NCI-H446 treated with DMSO at 0.1 percent for 48 hours (cell line): ENCODE data around the gene DCAF11.
A peak's percentile ranks its signal among the peaks of the same experiment; 100 is the strongest.

Experiments used
- DNase-seq: peaks from one replicate; lab custom pipeline; 2025; lab: John Stamatoyannopoulos, UW

The DCAF11 gene

GRCh38 chr14:24160850-24161804 is 46.5 kb downstream of the DCAF11 start, which contains the start of gene IRF9:
TSS of gene IRF9 (plus strand) at chr14:24161265. CDS start at chr14:24162145, 880 bp downstream.
- peak; percentile 79 for DNase-seq

- DNase-seq: no peak
These were observed 47.5 kb downstream of the DCAF11 start for GRCh38 chr14:24162093-24162492.

DNA sequence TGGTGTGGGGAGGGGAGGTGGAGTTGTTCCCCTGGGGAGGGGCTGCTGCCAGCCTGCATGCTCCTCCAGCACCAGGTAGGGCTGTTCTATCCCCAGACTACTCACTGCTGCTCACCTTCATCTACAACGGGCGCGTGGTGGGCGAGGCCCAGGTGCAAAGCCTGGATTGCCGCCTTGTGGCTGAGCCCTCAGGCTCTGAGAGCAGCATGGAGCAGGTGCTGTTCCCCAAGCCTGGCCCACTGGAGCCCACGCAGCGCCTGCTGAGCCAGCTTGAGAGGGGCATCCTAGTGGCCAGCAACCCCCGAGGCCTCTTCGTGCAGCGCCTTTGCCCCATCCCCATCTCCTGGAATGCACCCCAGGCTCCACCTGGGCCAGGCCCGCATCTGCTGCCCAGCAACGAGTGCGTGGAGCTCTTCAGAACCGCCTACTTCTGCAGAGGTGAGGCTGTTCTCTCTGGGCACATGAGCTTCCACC is 50.0 kb downstream of the DCAF11 start:
- no peak for DNase-seq

- DNase-seq: no peak
These were observed 51.2 kb downstream of the DCAF11 start for GRCh38 chr14:24165785-24166184.

- DNase-seq: no peak
These were observed 53.0 kb downstream of the DCAF11 start for GRCh38 chr14:24167469-24168114.

DNA sequence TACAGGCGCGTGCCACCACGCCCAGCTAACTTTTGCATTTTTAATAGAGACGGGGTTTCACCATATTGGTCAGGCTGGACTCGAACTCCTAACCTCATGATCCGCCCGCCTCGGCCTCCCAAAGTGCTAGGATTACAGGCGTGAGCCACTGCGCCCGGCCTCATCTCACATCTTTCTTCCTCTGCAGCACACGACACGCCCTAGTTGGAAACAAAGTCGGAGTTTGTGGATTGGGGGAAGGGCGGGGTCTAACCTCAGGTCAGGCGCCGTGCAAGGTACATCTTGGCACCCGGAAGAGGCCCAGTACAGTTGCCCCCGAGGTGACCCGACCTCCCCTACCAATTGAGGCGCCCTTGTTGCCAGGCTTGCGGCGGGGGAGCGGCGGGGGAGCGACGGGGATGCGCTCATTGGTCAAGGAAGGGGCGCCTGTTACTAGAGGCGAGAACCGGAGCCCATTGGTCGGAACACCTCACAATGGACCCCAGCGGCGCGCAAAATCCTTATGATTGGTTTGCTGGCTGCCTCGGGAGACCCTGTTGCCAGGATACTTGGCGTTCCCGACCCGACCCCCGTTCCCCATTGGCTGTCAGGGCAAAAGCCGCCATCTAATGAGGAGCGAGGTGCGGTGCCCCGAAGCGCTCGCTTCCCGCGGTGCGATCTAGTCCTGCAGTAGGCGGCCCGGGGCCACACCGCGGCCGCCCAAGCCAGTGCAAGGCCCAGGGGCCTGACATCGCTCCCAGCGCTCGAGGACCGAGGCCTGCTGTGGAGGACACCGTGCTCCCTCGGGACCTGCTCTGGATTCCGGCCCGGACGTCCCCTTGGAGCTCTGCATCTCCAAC is 57.1 kb downstream of the DCAF11 start, which contains the start of gene REC8:
TSS of gene REC8 (plus strand) at position 659 of the 839 bp plus-strand sequence. CDS start 473 bp downstream, outside the sequence.
- peak; percentile 6 for DNase-seq

DNA sequence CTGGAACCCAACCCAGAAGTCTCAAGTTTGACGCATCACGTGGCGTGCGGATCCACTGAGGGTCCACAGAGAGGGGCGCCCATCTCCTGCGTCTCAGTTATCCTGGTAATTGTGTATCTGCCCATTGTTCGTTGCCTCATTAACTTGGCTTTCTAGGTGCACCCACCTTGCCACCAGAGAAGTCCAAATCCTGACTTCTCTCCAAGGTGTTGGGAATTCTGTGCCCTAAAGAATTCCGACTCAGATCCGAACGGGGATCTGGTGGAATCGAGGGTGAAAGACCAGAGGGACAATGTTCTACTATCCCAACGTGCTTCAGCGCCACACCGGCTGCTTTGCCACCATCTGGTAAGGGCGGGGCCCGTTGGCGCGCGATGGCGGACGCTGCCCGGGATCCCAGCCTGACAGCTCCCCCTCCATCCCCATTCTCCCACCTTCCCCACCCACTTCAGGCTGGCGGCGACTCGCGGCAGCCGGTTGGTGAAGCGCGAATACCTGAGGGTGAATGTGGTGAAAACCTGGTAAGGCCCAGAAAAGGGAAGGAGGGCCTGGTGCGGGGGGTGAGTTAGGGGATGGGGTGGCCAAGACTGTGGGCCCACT is 57.8 kb downstream of the DCAF11 start:
- DNase-seq: no peak

- DNase-seq: no peak
These were observed 58.3 kb downstream of the DCAF11 start for GRCh38 chr14:24172871-24173281.
